SH-SY5Y (cell line): Measurements from ENCODE around the gene PKD2L1.

Experiments
- GATA2 ChIP-seq: IDR thresholded peaks from 2 replicates; pipeline ENCODE4 v1.6.1; 2011; ENCODE audit warnings: mild to moderate bottlenecking, low read depth, low read length
- GATA3 ChIP-seq: IDR thresholded peaks from 2 replicates; pipeline ENCODE4 v1.6.1; 2011; ENCODE audit warnings: low read depth, mild to moderate bottlenecking, low read length, moderate library complexity

DNA sequence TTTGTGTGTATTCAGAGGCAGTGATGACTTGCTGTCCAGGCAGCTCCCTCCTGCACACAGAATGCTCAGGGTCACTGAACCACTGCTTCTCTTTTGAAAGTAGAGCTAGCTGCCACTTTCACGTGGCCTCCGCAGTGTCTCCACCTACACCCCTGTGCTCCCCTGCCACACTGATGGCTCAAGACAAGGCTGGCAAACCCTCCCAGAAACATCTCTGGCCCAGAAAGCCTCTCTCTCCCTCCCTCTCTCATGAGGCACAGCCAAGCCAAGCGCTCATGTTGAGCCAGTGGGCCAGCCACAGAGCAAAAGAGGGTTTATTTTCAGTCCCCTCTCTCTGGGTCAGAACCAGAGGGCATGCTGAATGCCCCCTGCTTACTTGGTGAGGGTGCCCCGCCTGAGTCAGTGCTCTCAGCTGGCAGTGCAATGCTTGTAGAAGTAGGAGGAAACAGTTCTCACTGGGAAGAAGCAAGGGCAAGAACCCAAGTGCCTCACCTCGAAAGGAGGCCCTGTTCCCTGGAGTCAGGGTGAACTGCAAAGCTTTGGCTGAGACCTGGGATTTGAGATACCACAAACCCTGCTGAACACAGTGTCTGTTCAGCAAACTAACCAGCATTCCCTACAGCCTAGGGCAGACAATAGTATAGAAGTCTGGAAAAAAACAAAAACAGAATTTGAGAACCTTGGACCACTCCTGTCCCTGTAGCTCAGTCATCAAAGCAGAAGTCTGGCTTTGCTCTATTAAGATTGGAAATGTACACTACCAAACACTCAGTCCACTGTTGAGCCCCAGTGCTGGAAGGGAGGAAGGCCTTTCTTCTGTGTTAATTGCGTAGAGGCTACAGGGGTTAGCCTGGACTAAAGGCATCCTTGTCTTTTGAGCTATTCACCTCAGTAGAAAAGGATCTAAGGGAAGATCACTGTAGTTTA lies 32.8 kb upstream of the PKD2L1 start:
- TF ChIP-seq GATA2 = no peak
- TF ChIP-seq GATA3 = no peak
